ENCODE measurements around the gene SFT2D3. TPM values are rescaled to one million over a fixed set of nuclear protein-coding genes. Genes with fewer than 3 reads are reported as not detected.

SFT2D3 gene
- total and polyA plus RNA-seq, 9 of the 15 experiments (the other 6 are each of a cell fraction or from before 2014, with no cell fraction given) = 7.5 to 9.9 (median 8.9) TPM; not detected in 2

- TF ChIP-seq SMAD1 (IDR thresholded peaks at IDR 0.05; ENCODE audit: low read depth, low read length, partially characterized antibody) (peak; percentile 52), DDX20 (tag; IDR thresholded peaks at IDR 0.05; ENCODE audit: low read depth) (no peak), TGIF2 (CRISPR knock-in tag; IDR thresholded peaks at IDR 0.05) (no peak), RBM34 (IDR thresholded peaks at IDR 0.05; ENCODE audit: borderline replicate concordance, insufficient read depth, low read length) (no peak), ATF1 (CRISPR knock-in tag; IDR thresholded peaks at IDR 0.05) (0 out of 2 replicates have a peak, but pooled peaks have one; percentile 16), ATF1 (tag; IDR thresholded peaks at IDR 0.05) (no peak), SRF (CRISPR knock-in tag; IDR thresholded peaks at IDR 0.05) (no peak), U2AF2 (optimal IDR thresholded peaks at IDR 0.05; ENCODE audit: low read depth, low read length) (no peak), ZNF76 (CRISPR knock-in tag; IDR thresholded peaks at IDR 0.05; ENCODE audit: borderline replicate concordance) (no peak), THRAP3 (IDR thresholded peaks at IDR 0.05; ENCODE audit: borderline replicate concordance) (no peak), ZBTB33 (CRISPR knock-in tag; IDR thresholded peaks at IDR 0.05) (peak; percentile 34; the same call in 1 of the 2 replicates), MBD2 (IDR thresholded peaks at IDR 0.05; ENCODE audit: borderline replicate concordance, low read depth) (peak; percentile 64; the same call in 1 of the 2 replicates), POLR2A (conservative IDR thresholded peaks at IDR 0.05) (peak; percentile 97), NFE2L1 (tag; IDR thresholded peaks at IDR 0.05; ENCODE audit: borderline replicate concordance, low read depth) (no peak), ZNF780A (CRISPR knock-in tag; IDR thresholded peaks at IDR 0.05) (no peak), CXXC5 (CRISPR knock-in tag; IDR thresholded peaks at IDR 0.05) (no peak), NFIC (IDR thresholded peaks at IDR 0.05) (peak; percentile 45; the same call in 1 of the 2 replicates), HNRNPUL1 (IDR thresholded peaks at IDR 0.05; ENCODE audit: low read length) (no peak), ZNF12 (CRISPR knock-in tag; IDR thresholded peaks at IDR 0.05) (no peak; the same call in 1 of the 2 replicates), FOXJ3 (CRISPR knock-in tag; IDR thresholded peaks at IDR 0.05) (no peak), SAFB (IDR thresholded peaks at IDR 0.05; ENCODE audit: borderline replicate concordance, low read depth, low read length) (no peak; the same call in 1 of the 2 replicates), EZH2 (IDR thresholded peaks at IDR 0.05; ENCODE audit: borderline replicate concordance, low read depth, low read length) (no peak), KLF6 (CRISPR knock-in tag; IDR thresholded peaks at IDR 0.05; ENCODE audit: borderline replicate concordance) (no peak), NR1H2 (CRISPR knock-in tag; IDR thresholded peaks at IDR 0.05) (no peak)
- TF ChIP-seq, protein P1, sequence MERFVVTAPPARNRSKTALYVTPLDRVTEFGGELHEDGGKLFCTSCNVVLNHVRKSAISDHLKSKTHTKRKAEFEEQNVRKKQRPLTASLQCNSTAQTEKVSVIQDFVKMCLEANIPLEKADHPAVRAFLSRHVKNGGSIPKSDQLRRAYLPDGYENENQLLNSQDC (CRISPR knock-in tag; IDR thresholded peaks at IDR 0.05) = no peak
- TF ChIP-seq, protein P2, sequence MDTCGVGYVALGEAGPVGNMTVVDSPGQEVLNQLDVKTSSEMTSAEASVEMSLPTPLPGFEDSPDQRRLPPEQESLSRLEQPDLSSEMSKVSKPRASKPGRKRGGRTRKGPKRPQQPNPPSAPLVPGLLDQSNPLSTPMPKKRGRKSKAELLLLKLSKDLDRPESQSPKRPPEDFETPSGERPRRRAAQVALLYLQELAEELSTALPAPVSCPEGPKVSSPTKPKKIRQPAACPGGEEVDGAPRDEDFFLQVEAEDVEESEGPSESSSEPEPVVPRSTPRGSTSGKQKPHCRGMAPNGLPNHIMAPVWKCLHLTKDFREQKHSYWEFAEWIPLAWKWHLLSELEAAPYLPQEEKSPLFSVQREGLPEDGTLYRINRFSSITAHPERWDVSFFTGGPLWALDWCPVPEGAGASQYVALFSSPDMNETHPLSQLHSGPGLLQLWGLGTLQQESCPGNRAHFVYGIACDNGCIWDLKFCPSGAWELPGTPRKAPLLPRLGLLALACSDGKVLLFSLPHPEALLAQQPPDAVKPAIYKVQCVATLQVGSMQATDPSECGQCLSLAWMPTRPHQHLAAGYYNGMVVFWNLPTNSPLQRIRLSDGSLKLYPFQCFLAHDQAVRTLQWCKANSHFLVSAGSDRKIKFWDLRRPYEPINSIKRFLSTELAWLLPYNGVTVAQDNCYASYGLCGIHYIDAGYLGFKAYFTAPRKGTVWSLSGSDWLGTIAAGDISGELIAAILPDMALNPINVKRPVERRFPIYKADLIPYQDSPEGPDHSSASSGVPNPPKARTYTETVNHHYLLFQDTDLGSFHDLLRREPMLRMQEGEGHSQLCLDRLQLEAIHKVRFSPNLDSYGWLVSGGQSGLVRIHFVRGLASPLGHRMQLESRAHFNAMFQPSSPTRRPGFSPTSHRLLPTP (IDR thresholded peaks at IDR 0.05; ENCODE audit: borderline replicate concordance, extremely low read depth, insufficient read length) = no peak
Observed at GRCh38 chr2:127701193-127701650, at the start of gene SFT2D3 (continued).

Measured in K562 (cell line).